Stimulated activated CD4-positive, alpha-beta T cell treated with anti-CD3 and anti-CD28 coated beads, Interleukin-2, amount 100 ng/mL, for 24 hours (primary cell): Measurements from ENCODE around the gene TOR1B.
"Not testable (repeated sequence)": the region's sequence is repeated elsewhere in the genome, so short reads cannot be mapped to it uniquely, and the experiment has no call there.

ENCODE experiments used
- DNase-seq, 2 donors: peaks; one replicate each; pipeline ENCODE4 v3.0.0-alpha.2; 2020

TOR1B gene

DNA sequence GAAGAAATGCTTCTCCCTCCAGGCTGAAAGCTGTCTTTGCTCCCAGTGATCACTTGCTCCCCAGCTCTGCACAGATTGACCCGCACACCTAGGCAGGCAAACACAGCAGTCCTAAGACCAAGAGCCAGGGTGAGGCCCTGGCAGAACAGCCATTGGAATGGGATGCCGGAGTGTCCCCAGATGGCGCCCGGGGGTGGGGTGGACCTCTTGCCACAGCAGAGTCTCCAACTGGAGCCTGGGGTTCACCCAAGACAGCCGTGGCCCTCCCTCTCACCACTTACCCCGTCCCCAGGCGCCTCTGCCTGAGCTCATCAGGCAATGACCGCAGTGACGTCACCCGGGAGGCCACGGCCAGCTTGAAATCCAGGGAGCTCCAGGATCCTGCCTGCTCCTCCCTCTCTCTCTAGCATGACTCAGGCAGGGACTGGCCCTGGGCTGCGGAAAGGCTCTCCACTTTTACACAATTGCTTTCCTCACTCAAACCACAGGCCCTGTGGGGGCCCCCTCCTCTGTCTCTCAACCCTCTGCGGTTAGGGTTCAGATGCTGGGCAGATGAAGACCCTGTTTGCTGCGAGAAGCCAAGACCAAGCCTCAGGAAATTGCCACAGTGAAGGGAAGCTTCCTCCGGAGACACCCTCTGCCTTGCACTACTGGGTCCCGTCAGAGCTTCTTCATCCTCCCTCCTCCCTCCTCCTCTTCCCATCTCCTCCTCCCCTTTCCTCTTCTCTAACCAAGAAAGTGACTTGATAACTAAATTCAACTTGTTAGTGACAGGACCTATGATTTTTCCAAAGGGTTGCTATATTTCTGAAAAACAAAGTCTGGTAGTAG is 25.8 kb upstream of the TOR1B start:
- peak; percentile 41 to 73 for DNase-seq

DNA sequence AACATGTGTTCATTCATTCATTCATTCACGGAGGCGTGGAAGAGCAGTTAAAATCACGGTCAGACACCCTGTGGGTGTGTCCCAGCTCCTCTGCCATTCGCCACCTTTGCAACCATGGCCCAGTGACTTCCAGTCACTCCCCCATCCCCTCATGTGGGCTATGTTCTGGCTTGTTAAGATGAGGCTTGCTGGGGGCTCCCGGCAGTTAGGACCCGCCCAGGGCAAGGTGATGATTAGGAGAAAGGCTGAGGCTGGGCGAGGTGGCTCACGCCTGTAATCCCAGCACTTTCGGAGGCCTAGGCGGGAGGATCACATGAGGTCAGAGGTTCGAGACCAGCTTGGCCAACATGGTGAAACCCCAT is 25.2 kb upstream of the TOR1B start:
- DNase-seq = no peak

DNA sequence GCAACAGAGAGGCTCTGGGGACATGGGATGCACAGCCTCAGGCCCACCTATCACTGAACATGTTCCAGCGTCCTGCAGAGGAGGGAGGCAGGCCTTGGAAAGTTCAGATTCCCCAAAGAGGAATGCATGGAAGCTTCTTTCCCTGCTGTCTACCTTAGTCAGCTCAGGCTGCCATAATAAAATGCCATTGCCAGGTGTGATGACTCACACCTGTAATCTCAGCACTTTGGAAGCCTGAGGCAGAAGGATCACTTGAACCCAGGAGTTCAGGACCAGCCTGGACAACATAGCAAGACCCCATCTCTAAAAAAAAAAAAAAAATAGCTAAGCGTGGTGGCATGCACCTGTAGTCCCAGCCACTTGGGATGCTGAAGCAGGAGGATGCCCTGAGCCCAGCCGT is 24.5 kb upstream of the TOR1B start:
- no peak for DNase-seq

DNA sequence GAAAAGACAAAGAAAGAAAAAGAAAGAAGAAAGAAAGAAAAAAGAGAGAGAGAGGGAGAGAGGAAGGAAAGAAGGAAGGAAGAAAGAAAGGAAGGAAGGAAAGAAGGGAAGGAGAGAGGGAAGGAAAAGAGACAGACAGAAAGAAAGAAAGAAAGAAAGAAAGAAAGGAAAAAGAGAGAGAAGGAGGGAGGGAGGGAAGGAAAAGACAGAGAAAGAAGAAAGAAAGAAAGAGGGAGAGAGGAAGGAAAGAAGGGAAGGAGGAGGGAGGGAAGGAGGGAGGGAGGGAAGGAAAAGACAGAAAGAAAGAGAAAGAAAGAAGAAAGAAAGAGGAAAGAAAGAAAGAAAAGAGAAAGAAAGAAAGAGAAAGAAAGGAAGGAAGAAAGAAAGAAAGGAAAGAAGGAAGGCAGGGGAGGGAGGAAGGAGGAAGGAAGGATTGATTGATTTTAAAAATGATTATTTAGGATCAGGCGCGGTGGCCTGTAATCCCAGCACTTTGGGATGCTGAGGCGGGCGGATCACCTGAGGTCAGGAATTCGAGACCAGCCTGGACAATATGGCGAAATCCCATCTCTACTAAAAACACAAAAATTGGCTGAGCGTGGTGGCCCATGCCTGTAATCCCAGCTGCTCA is 23.3 kb upstream of the TOR1B start:
- DNase-seq = no peak

DNA sequence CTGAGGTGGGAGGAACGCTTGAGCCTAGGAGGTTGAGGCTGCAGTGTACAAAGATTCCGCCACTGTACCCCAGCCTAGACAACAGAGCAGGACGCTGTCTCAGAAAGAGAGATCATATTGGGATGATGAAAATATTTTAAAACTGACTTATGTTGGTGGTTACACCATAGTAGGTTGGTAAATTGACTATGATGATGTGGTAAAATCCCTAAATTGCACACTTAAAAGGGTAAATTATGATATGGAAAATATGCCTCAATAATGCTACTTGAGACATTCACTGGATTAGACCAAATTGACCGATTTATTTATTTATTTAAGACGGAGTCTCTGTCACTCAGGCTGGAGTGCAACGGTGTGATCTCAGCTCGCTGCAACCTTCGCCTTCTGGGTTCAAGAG is 21.9 kb upstream of the TOR1B start:
- DNase-seq = no peak

DNA sequence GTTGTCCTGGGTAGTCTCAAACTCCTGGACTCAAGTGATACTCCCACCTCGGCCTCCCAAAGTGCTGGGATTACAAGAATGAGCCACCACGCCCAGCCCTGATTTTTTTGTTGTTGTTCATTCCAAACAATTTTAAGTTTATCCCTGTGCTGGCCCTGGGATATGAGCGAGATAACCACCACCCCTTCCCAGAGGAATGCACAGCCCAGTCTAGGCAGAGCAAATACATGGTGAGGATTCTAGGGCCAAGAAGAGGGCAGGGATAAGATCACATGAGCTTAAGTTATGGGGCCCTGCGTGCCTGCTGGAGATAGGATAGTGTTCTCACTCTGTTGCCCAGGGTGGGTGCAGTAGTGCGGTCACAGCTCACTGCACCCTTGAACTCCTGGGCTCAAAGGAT is 21.0 kb upstream of the TOR1B start:
- no peak for DNase-seq

DNA sequence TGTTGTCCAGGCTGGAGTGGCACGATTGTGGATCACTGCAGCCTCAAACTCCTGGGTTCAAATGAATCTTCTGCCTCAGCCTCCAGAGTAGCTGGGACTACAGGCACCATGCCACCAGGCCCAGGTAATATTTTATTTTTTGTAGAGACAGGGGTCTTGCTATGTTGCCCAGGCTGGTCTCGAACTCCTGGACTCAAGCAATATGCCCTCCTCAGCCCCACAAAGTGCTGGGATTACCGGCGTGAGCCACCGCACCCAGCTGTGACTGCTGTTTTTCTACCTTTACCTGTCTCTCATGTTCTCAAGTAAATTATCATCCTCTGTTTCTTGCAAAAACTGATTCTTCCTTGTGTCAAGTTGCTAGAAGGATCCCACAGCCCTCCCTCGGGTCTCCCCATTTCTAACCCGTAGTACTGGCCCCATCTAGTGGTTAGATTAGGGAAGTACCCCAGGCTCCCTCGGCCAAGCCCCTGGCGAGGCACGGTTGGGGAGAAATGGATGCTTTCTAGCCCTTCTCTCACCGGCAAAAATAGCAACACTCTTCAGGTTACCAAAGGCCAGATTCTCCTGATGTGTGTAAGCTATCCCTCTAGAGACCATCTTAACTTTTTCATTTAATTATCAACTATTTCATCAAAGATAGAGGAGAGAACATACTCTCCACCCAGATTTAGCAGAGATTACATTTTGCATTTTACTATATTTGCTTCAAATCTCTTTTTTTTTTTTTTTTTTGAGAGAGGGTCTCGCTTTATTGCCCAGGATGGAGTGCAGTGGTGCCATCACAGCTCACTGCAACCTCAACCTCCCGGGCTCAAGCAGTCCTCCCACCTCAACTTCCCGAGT is 19.2 kb upstream of the TOR1B start:
- DNase-seq = peak; percentile 74 to 81

DNA sequence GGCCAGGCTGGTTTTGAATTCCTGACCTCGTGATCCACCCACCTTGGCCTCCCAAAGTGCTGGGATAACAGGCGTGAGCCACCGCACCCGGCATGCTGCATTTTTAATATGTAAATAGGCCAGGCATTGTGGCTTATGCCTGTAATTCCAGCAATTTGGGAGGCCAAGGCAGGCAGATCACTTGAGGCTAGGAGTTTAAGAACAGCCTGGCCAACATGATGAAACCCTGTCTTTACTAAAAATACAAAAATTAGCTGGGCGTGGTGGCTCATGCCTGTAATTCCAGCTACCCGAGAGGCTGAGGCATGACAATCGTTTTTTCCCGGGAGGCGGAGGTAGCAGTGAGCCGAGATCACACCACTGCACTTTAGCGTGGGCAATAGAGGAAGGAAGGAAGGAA is 18.0 kb upstream of the TOR1B start:
- not testable (repeated sequence) for DNase-seq

DNA sequence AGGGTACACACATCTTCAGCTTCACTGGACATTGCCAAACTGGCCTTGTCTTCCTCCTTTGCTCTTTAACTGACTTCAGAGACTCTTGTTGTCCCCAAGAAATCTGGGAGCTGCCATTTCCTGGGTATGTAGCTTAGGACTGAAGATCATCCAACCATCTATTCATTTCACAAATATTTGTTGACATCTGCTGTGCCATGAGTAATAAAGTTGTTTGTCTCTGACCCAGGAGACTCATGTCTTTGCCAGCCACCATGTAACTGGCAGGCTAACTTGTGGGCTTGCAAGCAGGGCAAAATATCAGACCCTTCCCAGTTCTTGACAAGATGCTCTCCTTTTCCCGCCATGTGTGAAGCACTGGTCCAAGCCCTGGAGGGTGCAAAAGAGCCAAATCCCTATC is 17.1 kb upstream of the TOR1B start:
- DNase-seq = no peak

DNA sequence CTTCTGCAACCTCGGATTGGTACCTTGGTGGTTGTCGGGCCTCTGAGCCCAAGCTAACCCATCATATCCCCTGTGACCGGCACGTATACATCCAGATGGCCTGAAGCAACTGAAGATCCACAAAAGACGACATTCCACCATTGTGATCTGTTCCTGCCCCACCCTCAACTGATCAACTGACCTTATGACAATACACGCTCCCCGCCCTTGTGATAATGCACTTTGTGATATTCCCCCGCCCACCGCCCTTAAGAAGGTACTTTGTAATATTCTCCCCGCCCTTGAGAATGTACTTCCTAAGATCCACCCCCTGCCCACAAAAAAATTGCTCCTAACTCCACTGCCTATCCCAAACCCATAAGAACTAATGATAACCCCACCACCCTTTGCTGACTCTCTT is 16.5 kb upstream of the TOR1B start:
- no peak for DNase-seq

DNA sequence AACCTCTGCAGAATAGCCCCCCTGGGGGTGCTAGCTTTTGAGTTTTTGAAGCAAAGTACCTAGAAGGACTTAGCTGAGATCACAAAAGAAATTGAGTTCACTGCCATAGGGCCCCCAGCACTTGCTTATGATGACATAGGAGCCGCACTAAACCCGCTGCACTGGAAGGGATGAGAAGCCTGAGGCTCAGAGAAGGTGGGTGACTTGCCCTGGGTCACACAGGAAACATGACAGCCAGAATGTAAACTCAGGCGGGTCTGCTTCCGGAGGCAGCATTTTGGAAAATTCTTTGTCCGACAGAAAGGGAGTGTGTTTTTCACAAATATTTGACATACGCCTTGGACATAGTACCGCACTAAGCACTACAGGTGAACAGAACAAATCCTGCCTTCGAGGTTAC is 8.4 kb upstream of the TOR1B start:
- no peak for DNase-seq

DNA sequence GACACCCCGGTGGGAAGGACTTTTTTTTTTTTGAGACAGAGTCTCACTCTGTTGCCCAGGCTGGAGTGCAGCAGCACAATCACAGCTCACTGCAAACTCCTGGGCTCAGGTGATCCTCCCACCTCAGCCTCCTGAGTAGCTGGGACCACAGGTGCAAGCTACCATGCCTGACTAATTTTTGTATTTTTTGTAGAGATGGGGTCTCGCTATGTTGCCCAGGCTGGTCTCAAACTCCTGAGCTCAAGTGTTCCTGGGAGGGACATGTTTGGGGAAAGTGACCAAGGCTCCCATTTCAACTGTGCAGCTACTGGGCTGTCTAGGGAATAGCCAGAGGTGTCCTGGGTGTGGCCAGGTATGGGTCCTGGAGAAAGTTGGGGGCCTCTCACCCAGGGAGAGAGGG is 7.0 kb upstream of the TOR1B start:
- not testable (repeated sequence) for DNase-seq

DNA sequence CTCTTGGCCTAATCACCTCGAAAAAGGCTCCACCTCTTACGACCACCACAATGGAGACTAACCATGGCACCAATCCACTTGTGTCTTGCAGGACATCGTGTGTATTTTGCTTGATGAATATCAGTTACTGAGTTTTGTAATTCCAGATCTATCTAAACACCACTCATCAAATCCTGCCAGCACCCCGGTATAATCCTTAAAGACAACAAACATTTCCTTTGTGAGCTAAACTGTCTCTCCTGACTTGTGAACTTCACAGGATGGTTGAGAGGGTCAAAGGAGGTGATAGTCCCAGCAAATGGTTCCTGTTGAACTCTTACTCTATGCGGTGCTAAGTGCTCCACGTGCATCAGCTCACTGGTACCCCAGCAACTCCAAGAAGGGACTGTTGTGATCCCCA is 4.0 kb upstream of the TOR1B start:
- DNase-seq = no peak

DNA sequence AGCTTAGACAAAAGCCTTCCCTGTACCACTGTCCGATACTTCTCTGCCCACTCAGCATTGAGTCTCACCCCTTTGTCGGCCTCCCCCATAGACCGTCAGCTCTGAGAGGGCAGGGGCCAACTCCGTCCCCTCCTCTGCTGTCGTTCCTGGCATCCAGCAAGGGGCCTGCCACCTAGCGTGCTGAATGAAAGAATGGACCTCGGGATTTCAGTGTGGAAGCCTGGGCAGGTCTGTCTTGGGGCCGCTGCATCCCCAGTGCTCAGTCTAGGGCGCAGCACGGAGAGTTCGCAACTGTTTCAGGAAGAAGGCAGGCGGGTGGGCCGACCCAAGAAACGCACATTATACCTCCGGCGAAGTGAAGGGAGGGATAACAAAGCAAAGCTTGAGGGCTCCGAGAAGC is 1.5 kb upstream of the TOR1B start:
- DNase-seq = no peak

DNA sequence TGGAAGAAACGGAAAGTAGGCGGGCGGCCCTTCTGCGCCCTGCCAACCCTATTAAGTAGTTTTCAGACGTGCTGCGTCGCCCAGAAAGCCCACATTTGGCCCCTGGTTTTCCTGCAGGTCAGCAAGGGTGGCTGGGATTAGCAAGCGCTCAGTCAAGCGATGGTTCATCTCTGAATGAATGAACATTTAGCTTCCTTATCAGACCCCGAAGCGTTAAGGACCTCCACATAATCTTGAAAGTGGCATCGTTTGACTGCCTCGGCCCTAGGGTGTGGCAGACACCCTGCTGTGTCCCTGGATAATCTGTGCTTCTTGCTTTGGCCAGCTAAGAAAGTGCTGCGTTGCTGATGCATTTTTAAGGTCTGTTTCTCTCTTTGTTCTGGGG is 684 bp downstream of the TOR1B start:
- DNase-seq = no peak

DNA sequence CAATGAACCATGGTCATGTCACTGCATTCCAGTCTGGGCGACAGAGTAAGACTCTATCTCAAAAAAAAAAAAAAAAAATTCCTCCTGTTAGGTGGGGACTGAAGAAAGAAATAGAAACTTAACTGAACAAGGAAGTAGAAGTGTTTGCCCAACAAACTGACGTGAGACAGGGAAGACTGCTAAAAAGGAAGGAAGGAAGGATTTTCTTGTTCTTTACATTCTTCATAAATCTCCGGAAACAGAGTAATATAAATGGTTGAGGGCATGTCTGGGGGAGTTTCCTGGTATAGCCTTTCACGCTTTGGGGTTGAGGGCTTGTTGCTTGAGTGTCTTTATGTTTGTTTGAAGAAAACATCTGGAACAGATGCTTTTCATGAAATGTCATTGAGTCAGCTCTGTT is 3.1 kb downstream of the TOR1B start:
- no peak for DNase-seq

DNA sequence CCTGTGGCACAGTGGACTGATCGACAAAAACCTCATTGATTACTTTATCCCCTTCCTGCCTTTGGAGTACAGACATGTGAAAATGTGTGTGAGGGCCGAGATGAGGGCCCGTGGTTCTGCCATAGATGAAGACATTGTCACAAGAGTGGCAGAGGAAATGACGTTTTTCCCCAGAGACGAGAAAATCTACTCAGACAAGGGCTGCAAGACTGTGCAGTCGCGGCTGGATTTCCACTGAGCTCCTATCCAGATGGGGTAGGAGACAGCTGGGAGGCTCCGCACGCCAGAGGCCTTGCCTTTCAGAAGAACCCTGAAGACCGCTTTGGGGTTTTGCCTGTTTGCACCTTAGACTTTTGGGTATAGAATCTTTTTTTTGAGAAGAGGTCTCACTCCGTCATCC is 6.4 kb downstream of the TOR1B start:
- DNase-seq = no peak

DNA sequence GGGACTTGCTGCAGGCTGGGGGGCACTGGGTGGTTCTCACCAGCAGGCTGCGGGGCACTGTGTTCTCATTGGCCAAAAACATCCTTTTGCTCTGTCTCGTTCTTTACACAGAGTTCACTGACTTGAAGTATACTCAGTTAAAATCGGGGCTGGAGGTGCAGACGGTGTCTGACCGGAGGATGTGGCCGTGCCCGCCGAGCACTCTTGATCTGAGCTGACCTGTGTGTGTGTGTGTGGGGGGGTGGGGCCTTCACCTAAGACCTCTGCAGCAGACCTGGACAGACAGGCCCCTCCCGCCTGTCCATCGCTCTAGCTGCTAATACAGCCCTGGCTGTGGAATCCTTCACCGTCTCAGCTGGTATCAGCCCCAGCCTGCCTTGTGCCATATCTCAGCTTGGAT is 7.1 kb downstream of the TOR1B start:
- no peak for DNase-seq

DNA sequence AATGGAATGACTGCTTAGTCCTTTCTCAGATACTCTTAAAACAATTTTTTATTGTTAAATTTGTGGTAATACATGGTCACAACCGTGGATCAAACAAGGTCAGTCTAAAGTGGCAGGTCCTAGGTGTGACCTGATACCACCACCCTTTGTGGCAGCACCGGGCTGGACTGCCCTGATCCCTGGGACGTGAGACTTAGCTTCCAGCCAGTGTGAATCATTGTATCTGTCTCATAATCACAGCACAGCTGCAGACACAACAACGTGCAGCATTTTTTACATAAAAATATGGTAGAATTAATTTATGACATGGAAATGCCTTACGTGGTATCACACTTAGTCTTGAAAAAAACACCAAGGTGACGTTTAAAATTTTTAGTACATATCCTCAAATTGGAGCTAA is 7.8 kb downstream of the TOR1B start:
- DNase-seq = no peak

DNA sequence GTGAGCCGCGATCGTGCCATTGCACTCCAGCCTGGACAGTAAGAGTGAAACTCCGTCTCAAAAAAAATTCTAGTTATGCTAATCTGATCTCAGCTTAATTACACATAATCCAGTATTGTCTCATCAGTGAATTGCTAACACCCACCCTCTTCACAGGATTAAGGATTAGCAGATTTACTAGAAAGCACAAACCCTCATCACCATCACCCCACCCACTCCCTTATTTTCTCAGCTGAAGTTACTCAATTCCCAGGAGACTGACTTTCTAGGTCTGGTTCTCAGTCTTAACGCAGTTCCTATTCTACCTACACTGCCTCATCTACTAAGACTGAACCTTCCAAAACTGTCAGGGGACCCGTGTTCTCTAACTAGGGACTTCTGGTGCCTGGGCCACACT is 9.0 kb downstream of the TOR1B start:
- DNase-seq = no peak

DNA sequence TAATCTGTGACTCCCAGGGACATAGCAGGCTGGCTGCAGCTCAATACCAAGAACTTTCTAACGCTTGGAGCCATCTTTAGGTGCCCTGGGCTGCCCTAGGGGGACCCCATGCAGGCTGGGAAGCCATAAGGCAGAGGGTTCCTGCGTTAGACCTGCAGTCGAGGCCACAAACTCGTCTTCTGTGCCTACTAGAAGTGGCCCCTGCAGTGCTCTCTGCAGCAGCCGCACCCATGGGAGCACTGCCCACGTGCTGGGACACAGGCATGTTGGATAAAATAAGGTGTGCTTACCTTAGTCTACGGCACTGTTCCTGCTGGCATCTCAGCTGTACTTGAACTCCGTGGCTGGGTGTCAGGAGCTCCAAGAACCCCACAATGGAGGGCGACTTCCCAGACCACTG is 9.4 kb downstream of the TOR1B start:
- no peak for DNase-seq

DNA sequence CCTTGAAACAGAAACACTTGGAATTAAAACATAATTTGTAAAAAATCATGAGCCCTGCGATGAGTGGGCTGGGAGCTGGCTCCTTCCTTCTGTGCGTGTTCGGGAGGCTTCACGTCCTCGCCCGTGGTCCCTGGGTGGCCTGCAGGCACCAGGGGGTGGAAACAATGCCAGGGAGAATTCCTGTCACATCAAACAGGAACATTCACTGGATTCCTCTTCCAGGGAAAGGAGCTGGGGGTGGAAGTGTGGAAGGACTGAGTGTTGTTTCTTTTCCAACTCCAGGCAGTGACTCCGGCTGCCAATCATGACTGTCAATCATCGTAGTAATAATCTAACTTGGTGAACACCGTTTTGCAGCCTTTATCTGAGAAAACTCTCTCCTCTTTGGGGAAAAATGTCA is 10.7 kb downstream of the TOR1B start:
- DNase-seq = no peak

DNA sequence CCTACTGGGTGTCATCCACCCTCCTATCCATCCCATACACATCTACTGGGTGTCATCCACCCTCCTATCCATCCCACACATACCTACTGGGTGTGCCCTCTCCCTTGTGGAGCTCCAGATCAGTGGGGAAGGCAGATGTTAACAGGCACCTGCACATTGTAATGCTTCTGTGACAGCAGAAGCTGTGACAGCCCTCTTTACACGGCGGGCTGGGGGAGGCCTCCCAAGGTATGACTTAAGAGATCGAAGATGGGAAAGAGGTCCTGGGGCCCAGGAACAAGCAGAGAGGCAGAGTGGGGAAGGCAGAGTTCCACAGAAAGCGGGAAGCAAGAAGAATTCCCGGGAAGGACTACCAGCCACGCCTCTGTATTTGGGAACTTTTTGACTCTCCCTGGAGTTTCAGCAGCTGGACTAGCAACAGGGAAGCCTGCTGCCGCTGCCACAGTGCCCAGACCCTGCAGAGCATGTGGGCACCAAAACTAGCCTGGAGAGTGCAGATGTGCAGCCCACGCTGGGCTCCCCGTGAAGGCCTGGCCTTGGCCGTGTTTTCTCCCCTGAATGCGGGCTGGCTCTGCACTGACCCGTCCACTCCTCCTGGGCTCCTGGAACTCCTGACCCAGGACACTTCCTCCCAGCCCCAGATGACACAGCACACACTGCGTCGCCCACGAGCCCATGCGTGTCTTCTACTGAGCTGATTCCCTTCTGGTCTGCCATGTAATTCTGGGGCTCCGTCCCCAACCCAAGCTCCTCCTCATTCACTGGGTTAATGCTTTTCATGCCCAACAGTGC is 11.6 kb downstream of the TOR1B start:
- no peak for DNase-seq
